Measurements from ENCODE around the gene MBD1.
"Not testable (repeated sequence)": the region's sequence is repeated elsewhere in the genome, so short reads cannot be mapped to it uniquely, and the experiment has no call there.

MBD1 gene

DNA sequence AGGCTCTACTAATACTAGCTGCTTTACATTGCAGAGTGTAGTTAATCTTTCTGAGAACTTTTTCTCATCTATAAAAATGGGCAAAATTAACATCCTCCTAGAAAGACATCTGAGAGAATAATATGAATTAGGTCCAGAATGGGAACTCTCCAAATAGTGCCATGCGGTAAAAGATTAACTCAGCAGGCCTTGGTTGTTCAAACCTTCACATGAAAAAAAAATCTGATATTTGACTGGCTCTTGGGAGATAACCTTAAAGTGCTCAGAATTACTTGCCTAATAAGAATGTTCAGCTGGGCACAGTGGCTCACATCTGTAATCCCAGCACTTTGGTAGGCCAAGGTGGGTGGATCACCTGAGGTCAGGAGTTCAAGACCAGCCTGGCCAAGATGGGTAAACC lies 11.7 kb upstream of the MBD1 start:
- DNase-seq (ENCODE audit: low read depth) = no peak

DNA sequence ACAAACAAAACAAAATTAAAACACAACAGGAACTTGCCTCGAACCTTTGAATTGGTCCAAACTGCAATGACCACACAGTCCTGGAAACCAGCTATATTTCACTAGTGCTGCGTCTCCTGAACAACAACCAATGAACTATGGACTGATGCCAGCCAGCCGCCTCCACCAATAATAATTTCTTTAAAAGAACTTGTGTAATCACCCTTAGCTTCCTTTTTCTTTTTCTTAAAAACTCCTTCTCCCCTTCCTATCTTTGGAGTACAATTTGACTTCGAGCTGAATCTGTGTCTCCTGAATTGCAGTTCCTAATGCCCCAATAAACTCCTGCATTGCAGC lies 7.8 kb upstream of the MBD1 start:
- DNase-seq (ENCODE audit: low read depth) = no peak

DNA sequence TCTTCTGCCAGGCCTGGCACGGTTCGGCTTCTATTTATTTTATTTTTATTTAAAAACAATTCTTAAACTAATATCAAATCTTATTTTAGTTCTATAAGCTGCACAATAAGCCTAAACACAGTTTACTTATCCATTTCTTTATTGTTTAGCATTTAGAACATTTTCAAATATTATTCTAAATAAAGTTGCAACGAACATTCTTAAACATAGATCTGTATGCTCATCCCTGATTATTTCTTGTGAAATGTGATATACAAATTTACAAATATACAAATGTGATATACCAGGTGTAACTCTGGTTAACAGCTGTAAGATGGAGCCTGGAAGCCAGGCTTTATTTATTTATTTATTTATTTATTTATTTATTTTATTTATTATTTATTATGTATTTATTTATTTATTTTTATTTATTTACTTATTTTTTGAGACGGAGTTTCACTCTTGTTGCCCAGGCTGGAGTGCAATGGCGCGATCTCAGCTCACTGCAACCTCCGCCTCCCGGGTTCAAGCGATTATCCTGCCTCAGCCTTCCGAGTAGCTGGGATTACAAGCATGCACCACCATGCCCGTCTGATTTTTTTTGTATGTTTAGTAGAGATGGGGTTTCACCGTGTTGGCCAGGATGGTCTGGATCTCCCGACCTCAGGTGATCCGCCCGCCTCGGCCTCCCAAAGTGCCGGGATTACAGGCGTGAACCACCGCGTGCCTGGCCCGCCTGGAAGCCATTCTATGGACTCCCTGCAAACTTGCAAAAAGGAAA lies 7.2 kb upstream of the MBD1 start:
- not testable (repeated sequence) for DNase-seq (ENCODE audit: low read depth)

DNA sequence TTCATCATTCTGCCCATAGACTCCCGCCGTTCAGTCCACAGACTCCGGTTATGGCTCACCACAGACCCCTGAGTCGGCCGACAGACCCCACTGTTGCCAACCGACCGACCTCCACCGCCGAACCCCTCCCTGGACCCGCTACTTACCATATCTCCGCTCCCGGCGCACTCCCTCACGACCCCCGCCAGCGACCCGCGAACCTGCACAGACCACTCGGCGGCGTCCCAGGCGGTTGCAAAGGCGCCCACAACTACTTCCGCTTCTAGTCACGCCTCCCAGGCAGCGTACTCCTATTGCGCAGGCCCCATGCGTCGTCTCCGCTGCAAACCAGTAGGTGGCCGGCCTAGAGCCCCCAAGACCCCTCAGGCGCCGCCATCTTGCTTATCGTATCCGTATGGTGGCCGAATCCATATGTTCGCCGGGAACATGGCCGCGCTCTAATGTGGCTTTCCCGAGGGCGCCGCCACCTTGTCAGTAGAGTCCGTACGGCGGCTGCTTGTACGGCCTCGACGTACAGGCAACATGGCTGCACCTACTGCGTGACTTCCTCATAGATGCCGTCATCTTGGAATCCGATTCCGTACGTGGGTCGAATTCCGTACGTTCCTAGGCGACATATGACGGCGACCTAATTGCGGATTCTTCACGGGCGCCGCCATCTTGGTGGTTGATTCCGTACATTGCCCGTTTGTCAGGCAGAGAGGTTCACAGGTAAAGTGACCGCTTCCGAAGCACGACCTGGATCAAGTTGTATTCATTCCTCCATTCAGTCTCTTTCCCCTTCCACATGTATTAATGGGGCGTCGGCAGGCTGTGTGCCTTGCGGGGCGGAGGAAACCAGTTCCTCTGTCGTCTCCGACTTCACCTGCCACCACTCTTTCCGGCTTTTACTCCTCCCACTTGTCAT lies 6.4 kb upstream of the MBD1 start, which contains the start of gene CXXC1:
Gene CXXC1 (minus strand): TSS at position 252 of the 907 bp plus-strand sequence. CDS start 103 bp downstream, at position 149.
- DNase-seq (ENCODE audit: low read depth) = peak; percentile 95

DNA sequence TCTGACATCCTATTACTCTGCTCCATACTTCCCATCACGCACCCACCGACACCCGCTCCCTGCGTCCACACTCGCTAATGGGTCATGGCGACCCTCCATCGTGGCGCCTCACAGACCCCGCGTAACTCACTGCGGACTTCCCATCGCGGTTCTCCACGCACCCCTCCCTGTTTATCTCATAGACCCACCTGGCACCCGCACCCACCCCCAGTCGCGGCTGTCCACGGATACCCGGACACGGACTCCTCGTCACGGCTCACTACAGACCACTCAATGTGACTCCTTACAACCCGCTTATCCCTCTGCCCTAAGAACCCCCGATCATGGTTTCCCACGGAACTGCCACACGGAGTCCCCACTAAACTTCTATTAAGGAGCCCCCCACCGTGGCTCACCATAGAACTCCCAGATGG lies 5.7 kb upstream of the MBD1 start:
- no peak for DNase-seq (ENCODE audit: low read depth)

DNA sequence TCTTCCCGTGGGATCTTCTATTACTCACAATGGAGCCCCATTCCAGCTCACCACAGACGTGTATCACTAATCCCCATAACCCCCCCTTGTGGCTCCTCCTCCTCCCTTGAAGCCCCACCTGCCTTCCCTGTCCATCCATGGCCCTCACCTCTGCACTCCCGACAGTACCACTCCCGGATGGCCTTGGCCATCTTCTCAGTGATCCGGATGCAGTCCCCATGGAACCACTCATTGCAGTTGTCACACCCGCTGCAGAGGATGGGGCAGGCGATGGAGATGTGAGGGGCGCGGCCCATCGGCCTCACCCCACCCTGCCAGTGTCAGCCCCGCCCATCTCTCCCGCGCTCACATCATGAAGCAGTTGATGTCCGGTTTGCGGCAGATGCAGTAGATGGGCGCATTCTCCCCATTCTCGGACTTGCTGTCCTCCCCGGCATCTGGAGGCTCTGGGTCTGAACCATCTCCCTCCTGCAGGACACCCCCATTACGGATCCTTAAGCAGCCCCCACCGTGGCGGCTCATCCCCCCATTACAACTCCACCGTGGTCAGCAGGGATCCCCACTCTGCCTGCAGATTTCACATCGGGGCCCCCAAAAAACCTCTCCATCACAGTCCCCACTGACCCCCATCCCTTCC lies 5.2 kb upstream of the MBD1 start:
- no peak for DNase-seq (ENCODE audit: low read depth)

DNA sequence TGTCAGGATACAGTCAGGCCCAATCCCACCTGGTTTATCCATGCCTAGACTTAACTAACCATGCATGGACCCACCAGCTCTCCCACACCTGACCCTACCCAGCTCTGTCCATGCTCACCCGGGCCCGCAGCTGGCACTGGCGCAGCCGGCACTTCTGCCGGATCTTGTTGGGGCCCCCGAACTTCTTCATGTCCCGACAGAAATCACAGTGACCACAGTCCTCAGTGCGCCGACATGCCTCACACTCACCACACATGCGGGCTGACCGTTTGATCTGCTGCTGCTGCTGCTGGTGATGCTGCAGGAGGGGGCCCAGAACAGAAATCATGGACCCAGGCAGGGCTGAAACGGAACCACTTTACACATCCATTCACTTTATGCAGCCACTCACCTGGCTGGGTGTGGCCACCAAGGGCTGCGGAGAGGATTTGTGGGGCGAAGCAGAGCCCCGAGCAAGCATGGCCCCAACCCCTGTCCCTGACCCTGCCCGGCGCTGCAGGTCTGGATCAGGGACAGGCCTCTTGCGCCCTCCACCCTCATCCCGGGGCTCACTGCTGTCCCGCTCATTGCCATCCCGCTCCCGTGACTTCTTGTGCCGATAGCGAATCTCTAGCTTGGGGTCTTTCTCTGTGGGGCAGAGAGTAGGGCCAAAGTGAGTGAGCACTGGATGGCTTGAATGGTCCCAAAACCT lies 4.5 kb upstream of the MBD1 start:
- no peak for DNase-seq (ENCODE audit: low read depth)

DNA sequence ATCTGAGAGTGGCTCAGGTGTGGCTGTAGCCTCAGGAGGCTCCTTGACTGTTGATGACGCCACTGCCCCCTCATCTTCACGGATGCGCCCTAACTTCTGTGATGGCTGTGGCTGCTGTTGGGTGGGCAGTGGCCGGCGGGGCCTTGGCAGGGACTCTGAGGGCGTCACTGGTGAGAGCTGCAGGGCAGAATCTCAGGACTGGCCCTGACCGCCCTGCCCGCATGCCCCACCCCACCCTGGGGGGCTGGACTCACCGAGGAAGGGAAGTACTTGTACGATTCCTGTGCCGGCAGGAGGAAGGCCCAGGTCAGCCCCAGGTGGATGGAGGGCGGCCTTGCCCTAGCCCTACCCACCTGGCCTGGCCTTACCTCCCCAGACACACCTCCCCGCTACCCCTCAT lies 3.7 kb upstream of the MBD1 start:
- no peak for DNase-seq (ENCODE audit: low read depth)

DNA sequence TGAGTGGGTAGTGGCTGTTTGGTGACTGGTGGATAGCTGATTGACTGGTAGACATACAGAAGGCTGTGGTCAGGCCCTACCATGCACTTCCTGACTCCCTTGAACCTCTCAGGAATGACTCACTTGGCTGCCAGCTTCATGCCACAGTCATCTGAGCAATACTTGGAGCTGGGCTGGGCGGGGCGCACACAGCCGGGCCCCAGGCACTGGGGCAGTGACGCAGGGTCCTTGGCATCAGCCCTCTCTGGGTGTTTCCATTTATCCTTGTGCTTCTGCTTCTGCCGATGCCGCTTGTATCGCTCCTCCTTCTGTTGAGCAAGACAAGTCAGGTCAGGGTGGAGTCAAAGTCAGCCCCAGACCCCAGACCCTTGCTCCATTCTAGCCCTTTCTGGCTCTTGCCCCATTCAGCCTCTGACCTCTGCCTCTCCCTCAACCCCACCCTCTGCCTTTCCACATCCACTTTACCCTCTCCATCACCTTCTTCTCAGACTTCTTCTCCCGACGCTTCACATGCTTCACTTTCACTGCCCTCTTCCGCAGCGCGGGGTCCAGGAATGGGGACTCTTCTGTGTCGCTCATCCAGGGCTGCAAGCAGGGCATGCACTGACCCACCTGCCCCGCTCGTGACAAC lies 3.0 kb upstream of the MBD1 start:
- DNase-seq (ENCODE audit: low read depth) = no peak

DNA sequence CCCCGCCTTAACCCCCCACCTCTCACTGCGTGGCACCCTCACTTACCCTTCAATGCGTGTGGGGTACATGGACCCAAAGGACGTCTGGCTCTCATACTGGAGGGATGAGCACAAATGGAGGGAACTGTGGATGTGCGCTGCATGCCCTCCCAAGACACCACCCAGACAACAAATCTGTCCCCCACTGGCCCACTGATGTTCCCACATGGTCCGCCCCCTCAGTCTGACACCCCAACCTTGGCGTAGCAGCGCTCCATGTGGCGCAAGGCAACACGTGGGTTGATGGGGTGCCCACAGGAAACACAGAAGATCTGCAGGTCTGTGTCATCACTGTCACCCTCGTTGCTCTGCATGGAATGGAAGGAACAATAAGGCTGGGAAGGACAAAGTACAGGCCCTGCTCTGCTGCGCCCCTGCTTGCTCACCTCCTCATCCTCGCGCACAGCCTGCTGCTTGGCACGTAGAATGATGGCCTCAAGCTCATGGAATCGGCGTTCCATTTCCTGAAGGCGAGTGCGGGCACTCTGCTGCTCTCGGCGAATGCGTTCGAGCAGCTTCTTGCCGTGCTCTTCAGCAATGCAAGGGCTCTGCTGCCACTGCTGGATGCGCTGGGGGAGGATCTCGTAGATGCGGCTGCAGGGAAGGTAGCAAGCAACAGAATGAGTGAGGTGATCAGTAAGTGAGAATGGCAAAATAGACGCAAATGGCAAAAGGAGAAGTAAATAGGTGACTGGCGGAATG lies 2.3 kb upstream of the MBD1 start:
- no peak for DNase-seq (ENCODE audit: low read depth)

DNA sequence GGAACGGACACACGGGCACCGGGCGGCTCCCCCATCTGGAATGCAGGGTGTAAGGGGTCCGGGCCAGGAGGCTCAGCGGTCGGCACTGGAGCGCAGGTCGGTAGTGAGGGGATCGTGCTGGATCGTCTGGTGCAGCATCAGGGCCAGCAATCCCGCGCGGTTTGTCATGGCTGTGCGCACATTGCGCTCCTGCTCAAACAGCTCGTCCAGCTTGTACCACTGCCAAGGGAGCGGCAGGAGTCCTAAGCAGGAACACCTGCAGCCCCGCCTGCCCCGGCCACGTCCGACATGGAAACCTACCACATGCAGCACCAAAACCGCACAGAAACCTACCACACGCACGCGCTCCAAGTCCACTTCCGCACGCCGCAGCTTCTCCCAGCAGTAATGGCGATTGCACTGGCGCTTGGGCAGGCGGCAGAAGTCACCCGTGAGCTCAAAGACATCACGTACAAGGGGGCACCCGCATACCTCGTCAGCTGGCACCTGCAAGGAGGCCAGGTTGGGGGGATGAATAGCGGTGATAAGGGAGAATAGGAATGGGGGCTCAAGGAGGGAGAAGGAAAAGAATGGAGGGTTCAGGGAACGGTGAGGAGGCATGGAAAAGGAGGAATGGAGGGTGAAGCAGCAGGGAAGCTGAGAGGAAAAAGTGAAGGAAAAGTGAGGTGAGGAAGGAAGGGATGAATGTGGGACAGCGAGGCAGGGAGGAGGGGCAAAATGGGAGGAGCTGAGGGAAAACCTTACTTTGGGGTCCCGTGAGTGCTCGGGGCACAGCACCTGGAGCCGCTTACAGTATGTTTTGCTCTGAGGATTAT lies 1.4 kb upstream of the MBD1 start:
- DNase-seq (ENCODE audit: low read depth) = no peak

DNA sequence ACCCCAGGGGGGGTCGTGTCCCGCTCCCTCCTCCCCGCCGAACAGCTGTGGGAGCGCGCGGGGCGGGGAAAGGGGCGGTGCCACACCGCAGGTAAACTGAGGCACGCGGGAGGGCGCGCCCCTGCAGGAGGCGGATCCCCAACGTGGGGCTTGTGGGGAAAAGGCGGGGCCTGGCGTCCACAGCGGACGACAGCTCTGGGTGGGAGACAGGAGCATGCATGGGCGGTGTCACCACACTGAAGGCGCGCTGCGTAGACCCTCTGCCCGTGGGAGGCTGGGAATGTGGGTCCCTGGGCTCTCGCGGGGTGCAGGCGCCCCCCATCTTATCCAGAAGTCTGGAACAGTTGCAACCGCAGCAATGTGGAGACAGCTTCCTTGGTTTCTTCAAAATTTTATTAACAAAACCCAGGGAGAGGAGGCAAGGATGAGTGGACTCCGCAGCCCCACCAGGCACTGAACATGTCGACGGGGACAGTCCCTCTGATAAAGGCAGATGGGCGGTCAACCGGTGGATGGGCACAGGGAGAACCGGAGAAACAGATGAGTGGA lies 723 bp upstream of the MBD1 start:
- no peak for DNase-seq (ENCODE audit: low read depth)

DNA sequence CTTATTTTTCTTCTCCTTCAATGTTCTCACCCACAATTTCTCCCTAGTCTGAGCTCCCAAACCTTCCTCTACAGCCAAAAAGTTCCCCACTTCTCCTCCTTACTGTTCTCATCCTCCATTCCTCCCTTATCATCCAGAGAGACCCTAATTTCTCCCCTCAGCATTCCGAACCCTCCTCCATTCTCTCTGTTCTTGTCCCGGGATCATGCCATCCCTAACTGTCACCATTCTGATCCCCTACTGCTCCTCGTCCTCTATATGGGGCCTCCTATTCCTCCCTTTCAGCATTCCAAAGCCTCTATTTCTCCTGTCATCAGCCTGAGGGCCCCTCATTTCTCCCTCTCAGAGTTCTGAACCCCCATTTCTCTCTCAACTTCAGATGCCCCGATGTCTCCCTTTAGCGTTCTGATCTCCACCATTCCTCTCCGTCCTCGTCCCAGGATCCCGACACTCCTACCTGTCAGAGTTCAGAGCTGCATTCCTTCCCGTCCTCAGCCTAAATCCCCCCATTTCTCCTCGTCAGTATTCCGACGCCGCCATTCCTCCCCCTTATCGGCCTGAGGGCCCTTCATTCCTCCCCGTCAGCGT lies 522 bp downstream of the MBD1 start:
- no peak for DNase-seq (ENCODE audit: low read depth)

DNA sequence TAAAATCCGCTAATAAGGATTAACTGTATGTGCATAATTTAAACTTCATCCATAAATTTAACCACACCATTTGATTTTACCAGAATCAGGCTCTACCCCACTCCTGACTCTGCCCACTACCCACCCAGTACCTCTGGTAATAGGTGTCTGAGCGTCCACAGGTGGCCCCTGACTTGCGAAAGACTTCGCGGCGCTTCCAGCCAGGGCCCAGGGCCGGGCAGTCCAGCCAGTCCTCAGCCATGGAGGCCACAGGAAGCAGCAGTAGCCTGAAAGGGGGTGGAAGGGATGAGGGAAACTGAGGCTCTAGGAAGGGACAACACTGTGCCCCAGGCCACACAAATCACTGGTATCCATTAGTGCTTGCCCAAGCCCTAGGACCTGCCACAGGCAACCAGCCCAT lies 1.6 kb downstream of the MBD1 start:
- DNase-seq (ENCODE audit: low read depth) = no peak

DNA sequence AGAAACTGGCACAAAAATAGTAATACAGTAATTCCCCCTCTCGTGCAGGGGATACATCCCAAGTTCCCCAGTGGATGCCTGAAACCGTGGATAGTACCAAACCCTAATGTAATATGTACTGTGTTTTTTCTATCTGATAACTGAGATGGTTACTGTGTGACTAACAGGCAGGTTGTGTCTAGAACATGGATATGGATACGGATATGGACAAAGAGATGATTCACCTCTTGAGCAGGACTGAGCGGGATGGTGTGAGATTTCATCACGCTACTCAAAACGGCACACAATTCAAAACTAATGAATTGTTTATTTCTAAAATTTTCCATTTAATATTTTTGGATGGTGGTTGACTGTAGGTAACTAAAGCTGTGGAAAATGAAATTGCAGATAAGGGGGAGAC lies 3.4 kb downstream of the MBD1 start:
- DNase-seq (ENCODE audit: low read depth) = no peak

DNA sequence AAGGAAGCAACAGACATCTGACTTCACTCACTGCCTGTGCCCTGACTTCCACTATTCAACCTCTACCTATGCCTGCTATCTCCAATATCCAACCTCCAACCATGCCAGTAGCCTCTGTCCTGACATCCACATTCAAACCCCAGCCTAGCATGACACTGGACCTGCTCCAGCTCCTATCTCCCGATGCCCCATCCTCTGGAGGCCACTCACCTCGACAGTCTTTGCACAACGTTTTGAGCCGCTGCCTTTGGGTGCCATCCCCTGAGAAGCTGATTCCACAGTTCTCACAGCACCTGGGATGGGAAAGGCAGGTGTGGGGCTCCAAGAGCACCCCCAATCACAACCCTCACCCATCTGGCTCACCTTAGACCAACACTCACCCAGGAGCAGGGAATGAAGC lies 4.9 kb downstream of the MBD1 start:
- DNase-seq (ENCODE audit: low read depth) = no peak

DNA sequence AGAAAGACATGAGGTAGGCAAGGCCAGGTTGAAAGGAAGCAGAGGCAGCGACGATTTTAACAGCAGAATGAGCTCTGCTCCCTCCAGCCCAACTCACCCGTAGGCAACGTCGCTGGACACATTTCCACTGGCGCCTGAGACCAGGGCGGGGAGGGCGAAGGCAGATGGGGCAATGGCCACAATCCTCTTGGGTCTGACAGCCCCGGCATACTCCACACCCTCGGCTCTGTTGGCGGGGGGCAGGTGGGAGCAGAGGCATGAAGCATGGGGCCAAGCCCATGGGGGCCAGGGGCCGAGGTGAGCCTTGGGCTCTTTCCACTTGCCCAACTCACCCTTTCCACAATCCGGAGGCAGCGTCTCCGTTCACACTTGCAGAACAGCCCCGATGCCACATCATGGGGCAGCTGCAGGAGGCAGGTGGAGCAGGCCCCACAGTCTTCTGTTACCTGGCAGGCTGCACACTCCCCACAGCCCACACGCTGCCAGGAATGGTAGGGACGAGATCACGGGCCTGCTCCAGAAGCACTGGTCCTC lies 5.8 kb downstream of the MBD1 start:
- DNase-seq (ENCODE audit: low read depth) = no peak

DNA sequence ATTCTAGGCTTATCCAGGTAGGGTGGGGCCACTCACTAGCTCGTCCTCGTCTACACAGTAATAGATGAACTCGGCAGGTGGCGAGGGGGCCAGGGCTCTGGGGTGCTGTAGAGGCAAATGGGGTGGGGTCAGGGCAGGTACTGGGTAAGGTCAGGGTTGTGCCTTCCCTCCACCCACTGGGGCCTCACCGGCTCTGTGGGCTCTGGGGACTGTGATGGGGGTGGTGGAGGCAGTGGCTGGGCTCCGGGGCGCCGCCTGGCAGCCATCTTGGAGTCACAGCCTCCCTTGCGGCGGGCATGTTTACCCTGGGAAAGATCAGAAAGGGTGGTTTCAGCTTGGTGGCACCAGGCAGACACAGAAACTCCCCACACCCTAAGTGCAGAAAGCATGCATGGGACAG lies 6.4 kb downstream of the MBD1 start:
- no peak for DNase-seq (ENCODE audit: low read depth)

DNA sequence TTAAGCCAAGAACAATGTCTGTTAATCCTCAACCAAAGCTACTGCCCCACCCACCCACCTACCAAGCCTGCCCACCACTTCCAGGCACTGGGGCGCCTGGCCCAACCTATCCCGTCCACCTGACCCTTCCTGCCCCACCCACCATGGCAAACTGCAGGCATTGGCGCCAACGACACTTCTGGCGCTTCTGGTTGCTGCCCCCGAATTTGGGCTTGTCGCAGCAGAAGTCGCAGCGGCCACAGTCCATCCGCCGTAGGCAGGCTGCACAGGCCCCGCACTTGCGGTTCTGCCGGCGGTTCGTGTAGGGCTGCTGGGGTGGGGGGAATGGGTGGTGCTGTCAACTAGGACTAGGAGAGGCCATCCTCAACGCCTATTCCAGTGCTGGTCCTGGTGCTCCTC lies 7.3 kb downstream of the MBD1 start:
- DNase-seq (ENCODE audit: low read depth) = no peak

All from activated gamma-delta T cell treated with anti-CD3 and anti-CD28 coated beads, Interleukin-2, amount 50 U/mL, for 16 hours (primary cell).